ENCODE measurements around the gene KCNE2. TPM values are rescaled to one million over a fixed set of nuclear protein-coding genes. Genes with fewer than 3 reads are reported as not detected.

The KCNE2 gene, protein sequence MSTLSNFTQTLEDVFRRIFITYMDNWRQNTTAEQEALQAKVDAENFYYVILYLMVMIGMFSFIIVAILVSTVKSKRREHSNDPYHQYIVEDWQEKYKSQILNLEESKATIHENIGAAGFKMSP
- polyA plus RNA-seq: 0.37 TPM
- long read RNA-seq, donor 1: 0 reads
- long read RNA-seq, donor 2: 0 reads
- long read RNA-seq, donor 3: 0 reads
- long read RNA-seq, donor 4: 0 reads
- long read RNA-seq, donor 5: 0 reads
- long read RNA-seq, donor 6: 0 reads
- long read RNA-seq, donor 7: 0 reads
- long read RNA-seq, donor 8: 0 reads
- long read RNA-seq, donor 9: 0 reads
- long read RNA-seq, donor 10: 0 reads
- long read RNA-seq, donor 11: 0 reads

DNA sequence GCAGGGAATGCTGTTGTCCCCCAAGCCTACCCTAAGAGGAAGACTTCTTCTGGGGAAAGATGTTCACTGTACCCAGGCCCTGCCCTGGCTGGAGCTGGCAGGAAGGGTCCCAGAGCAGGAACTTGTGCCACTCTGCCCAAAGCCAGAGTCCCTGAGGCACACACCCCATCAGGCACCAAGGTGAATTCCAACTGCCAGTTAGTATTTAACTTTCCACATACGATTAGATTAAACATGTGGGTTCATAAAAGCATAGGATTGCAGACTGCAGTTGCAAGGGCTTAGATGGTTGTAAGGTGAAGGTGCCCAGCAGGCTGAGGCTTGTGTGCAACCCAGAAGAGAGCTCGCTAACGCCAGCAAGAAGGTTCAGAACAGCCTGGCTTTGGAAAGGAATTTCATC lies at the start of gene KCNE2:
KCNE2 (plus strand) TSS at position 274 of the 400 bp plus-strand sequence. CDS start 6,473 bp downstream, outside the sequence.
- DNase-seq: no peak
- Histone ChIP-seq H3K36me3 (ENCODE audit: control insufficient read depth, insufficient read depth, low read length) (no peaks in the 10 kb centered on the region), H3K4me3 (ENCODE audit: low read length) (no peak within 1 kb of the TSS), H3K9me3 (ENCODE audit: control insufficient read depth, low read depth, low read length) (no peaks in the 10 kb centered on the region), H3K4me1 (ENCODE audit: control insufficient read depth, insufficient read depth, low read length) (no peaks in the 10 kb centered on the region), H3K27me3 (ENCODE audit: control insufficient read depth, insufficient read depth, low read length) (peaks cover 4% of the 10 kb centered on the region), H3K27ac (ENCODE audit: low read length) (no peak within 1 kb of the TSS)
- 60% methylated on average over 1 of the region's 3 CpGs for WGBS (ENCODE audit: insufficient coverage, low lambda C conversion rate)

DNA sequence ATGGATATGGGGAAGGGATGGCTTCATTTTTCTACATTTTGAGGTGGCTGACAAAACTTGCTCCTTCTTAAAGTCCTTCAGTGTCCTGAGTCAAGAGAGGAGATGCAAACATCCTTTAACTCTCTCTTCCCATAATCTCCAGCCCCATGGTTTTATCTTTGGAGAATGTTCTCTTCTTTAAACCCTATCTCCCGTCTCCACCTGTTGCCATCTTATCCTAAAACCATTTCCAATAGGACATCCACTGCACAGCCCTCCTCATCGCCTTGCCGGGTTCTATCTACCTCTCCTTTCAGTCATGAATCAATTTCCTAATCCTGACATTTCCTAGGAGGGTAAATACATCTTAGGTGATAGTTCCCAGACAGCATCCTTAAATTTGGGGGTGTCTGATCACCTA lies 44.2 kb upstream of the KCNE2 start:
- no peak overlapping the region for H3K4me3 ChIP-seq (ENCODE audit: low read length)
- H3K4me1 ChIP-seq (ENCODE audit: control insufficient read depth, insufficient read depth, low read length): no peaks in the 10 kb centered on the region
- DNase-seq: no peak
- no peak overlapping the region for H3K27ac ChIP-seq (ENCODE audit: low read length)
- H3K36me3 ChIP-seq (ENCODE audit: control insufficient read depth, insufficient read depth, low read length): no peaks in the 10 kb centered on the region
- peaks cover 5% of the 10 kb centered on the region for H3K27me3 ChIP-seq (ENCODE audit: control insufficient read depth, insufficient read depth, low read length)
- no peaks in the 10 kb centered on the region for H3K9me3 ChIP-seq (ENCODE audit: control insufficient read depth, low read depth, low read length)
- WGBS (ENCODE audit: insufficient coverage, low lambda C conversion rate): no CpG with 5 or more reads among the region's 3 CpGs

DNA sequence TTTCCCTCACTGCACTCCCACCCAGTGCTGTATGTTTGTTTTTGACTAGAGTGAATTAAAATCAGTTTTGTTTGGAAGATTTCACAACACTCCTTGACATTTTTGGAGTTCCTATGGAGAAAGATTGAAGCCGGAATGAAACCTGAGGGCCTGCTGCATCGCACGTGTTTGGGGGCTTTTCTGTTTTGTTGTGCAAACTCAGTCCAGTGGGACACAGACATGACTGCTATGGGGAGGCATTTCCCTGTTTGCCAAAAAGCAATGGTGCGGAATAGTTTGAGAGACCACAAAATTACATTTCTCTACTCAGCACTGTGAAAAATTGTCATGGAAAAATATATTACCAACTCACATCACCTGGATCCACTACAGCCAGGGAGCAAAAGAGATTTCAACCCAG lies 43.8 kb upstream of the KCNE2 start:
- no peaks in the 10 kb centered on the region for H3K9me3 ChIP-seq (ENCODE audit: control insufficient read depth, low read depth, low read length)
- no peaks in the 10 kb centered on the region for H3K36me3 ChIP-seq (ENCODE audit: control insufficient read depth, insufficient read depth, low read length)
- no peak for DNase-seq
- H3K4me1 ChIP-seq (ENCODE audit: control insufficient read depth, insufficient read depth, low read length): no peaks in the 10 kb centered on the region
- H3K4me3 ChIP-seq (ENCODE audit: low read length): no peak overlapping the region
- WGBS (ENCODE audit: insufficient coverage, low lambda C conversion rate): no CpG with 5 or more reads among the region's 4 CpGs
- no peak overlapping the region for H3K27ac ChIP-seq (ENCODE audit: low read length)
- H3K27me3 ChIP-seq (ENCODE audit: control insufficient read depth, insufficient read depth, low read length): peaks cover 5% of the 10 kb centered on the region

DNA sequence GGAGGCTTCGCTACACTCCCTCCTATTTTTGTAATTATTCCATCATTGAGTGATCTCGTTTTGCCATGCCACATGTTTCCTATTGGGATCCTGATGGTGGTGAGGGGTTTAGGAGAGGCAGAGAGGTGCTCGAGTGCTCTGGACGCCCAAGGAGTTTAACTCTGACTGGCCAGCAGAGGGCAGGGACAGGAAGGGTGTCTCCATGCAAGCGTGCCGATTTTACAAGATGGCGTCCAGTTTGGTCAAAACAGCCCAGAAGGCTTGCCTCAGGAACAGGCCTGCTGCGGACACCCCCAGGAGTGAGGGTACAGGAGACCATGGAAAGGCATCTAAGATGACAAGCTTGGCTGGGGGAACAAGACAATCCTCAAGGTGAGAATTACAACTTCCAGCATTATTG lies 33.8 kb upstream of the KCNE2 start:
- WGBS (ENCODE audit: insufficient coverage, low lambda C conversion rate): no CpG with 5 or more reads among the region's 8 CpGs
- no peaks in the 10 kb centered on the region for H3K36me3 ChIP-seq (ENCODE audit: control insufficient read depth, insufficient read depth, low read length)
- no peak overlapping the region for H3K4me3 ChIP-seq (ENCODE audit: low read length)

DNA sequence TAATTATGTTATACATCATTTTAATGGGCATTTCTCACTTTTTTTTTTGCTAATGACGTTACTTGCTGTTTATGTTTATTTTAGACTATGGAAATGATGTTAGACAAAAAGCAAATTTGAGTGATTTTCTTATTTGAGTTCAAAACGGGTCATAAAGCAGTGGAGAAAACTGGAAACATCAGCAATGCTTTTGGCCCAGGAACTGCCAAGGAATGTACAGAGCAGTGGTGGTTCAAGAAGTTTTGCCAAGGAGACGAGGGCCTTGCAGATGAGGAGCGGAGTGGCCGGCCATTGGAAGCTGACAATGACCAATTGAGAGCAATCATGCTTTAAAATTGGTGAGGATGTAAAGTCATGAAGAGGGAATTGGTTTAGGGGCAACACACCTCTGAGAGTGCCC lies 32.1 kb upstream of the KCNE2 start:
- H3K27ac ChIP-seq (ENCODE audit: low read length): no peak overlapping the region
- DNase-seq: no peak
- 100% methylated on average over 1 of the region's 5 CpGs for WGBS (ENCODE audit: insufficient coverage, low lambda C conversion rate)
- no peaks in the 10 kb centered on the region for H3K9me3 ChIP-seq (ENCODE audit: control insufficient read depth, low read depth, low read length)
- H3K4me1 ChIP-seq (ENCODE audit: control insufficient read depth, insufficient read depth, low read length): peaks cover 5% of the 10 kb centered on the region
- no peaks in the 10 kb centered on the region for H3K27me3 ChIP-seq (ENCODE audit: control insufficient read depth, insufficient read depth, low read length)
- no peak overlapping the region for H3K4me3 ChIP-seq (ENCODE audit: low read length)
- no peaks in the 10 kb centered on the region for H3K36me3 ChIP-seq (ENCODE audit: control insufficient read depth, insufficient read depth, low read length)

More for the DNA sequence above, 33.8 kb upstream of the KCNE2 start:
- H3K27me3 ChIP-seq (ENCODE audit: control insufficient read depth, insufficient read depth, low read length): no peaks in the 10 kb centered on the region
- no peak for DNase-seq
- no peaks in the 10 kb centered on the region for H3K4me1 ChIP-seq (ENCODE audit: control insufficient read depth, insufficient read depth, low read length)
- H3K27ac ChIP-seq (ENCODE audit: low read length): no peak overlapping the region
- H3K9me3 ChIP-seq (ENCODE audit: control insufficient read depth, low read depth, low read length): no peaks in the 10 kb centered on the region

DNA sequence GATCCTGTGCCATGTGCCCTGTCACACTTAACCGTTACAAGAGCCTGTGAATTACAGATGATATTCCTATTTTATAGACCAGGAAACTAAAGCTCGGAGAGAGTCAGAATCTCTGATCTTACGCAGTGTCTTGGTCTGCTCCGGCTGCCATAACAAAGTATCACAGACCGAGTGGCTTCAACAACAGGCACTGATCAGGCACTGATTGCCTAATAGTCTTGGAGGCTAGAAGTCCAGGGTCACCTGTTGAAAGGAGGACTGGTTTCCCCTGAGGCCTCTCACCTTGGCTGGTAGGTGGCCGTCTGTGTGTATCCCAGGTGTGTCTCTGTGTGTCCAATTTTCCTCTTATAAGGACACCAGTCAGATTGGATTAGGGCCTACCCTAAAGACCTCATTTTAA lies 31.5 kb upstream of the KCNE2 start:
- H3K27ac ChIP-seq (ENCODE audit: low read length): no peak overlapping the region
- no peaks in the 10 kb centered on the region for H3K27me3 ChIP-seq (ENCODE audit: control insufficient read depth, insufficient read depth, low read length)
- no CpG with 5 or more reads among the region's 6 CpGs for whole genome bisulfite sequencing (ENCODE audit: insufficient coverage, low lambda C conversion rate)
- H3K4me3 ChIP-seq (ENCODE audit: low read length): no peak overlapping the region
- no peaks in the 10 kb centered on the region for H3K9me3 ChIP-seq (ENCODE audit: control insufficient read depth, low read depth, low read length)
- H3K4me1 ChIP-seq (ENCODE audit: control insufficient read depth, insufficient read depth, low read length): peaks cover 11% of the 10 kb centered on the region
- H3K36me3 ChIP-seq (ENCODE audit: control insufficient read depth, insufficient read depth, low read length): no peaks in the 10 kb centered on the region
- DNase-seq: peak in 1 of 2 donors; percentile 51

DNA sequence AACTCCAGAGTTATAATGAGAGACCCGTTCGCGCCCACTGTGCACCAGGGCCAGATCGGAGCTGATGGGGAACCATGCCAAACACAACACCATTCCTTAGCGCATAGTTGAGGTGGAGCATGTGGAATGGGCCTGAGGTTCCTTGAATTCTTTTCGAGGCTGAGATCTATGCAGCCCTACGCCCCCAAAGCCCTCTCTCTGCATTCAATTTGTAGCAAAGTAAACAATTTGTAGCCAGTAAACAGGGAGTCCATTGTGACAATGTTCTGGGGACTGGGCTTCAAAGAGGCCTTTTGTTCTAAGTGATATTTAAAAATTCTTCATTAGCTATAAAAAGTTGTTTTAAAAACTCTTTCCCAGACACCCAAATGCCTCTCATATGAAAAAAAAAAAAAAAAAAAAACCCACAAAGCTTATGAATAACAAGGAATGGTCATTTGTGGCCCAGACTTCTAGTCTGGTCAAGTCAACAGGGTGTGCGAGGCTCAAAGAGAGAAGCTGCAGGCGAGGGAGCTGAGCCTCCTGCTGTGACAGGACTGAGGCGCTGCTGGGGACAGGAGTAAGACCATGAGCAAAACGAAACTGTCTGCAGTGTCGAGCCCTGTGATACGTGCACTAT lies 30.6 kb upstream of the KCNE2 start:
- Histone ChIP-seq H3K4me1 (ENCODE audit: control insufficient read depth, insufficient read depth, low read length) (peaks cover 11% of the 10 kb centered on the region), H3K27me3 (ENCODE audit: control insufficient read depth, insufficient read depth, low read length) (no peaks in the 10 kb centered on the region), H3K9me3 (ENCODE audit: control insufficient read depth, low read depth, low read length) (no peaks in the 10 kb centered on the region), H3K4me3 (ENCODE audit: low read length) (no peak overlapping the region), H3K36me3 (ENCODE audit: control insufficient read depth, insufficient read depth, low read length) (no peaks in the 10 kb centered on the region), H3K27ac (ENCODE audit: low read length) (no peak overlapping the region)
- DNase-seq: no peak
- WGBS (ENCODE audit: insufficient coverage, low lambda C conversion rate): no CpG with 5 or more reads among the region's 13 CpGs

DNA sequence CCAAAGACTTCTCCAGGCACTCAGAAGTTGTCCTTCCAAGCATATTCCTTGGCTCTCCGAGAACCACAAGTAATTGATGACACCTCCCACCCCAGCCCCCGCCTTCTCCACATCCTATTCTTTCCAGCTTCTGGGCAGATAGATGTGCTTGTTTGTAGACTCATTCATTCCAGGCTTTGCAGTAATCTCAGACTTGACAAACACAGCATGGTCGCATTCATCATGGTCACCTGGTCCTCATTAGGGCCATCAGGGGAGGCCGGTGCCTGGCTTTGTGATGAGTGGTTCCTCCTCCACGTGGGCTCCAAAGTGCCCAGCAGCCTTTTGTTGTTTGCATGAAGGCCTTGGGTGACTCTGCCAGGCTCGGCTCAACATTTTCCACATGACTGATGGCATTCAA lies 28.5 kb upstream of the KCNE2 start:
- Histone ChIP-seq H3K4me3 (ENCODE audit: low read length) (no peak overlapping the region), H3K27me3 (ENCODE audit: control insufficient read depth, insufficient read depth, low read length) (no peaks in the 10 kb centered on the region), H3K36me3 (ENCODE audit: control insufficient read depth, insufficient read depth, low read length) (no peaks in the 10 kb centered on the region), H3K27ac (ENCODE audit: low read length) (no peak overlapping the region), H3K4me1 (ENCODE audit: control insufficient read depth, insufficient read depth, low read length) (peaks cover 11% of the 10 kb centered on the region), H3K9me3 (ENCODE audit: control insufficient read depth, low read depth, low read length) (no peaks in the 10 kb centered on the region)
- WGBS (ENCODE audit: insufficient coverage, low lambda C conversion rate): no CpG with 5 or more reads among the region's 6 CpGs
- DNase-seq: no peak

DNA sequence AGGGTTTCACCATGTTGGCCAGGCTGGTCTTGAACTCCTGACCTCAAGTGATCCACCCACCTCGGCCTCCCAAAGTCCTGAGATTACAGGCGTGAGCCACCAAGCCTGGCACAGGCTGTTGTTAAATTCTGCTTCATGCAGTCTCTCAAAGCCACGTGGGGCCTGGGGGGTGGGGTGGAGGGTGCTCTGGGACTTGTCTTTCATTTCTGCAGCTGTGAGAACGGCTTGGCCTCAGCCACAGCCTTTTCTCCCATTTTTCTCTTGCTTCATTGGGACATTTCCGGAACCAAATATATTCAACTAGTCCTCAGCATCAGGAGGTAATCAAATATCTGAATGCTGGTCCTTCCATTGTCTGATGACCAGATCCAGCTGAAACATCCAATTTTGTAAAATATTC lies 27.6 kb upstream of the KCNE2 start:
- DNase-seq: no peak
- H3K4me1 ChIP-seq (ENCODE audit: control insufficient read depth, insufficient read depth, low read length): peaks cover 11% of the 10 kb centered on the region
- H3K36me3 ChIP-seq (ENCODE audit: control insufficient read depth, insufficient read depth, low read length): no peaks in the 10 kb centered on the region
- H3K4me3 ChIP-seq (ENCODE audit: low read length): no peak overlapping the region
- H3K27ac ChIP-seq (ENCODE audit: low read length): peak overlapping the region; percentile 41
- no CpG with 5 or more reads among the region's 5 CpGs for WGBS (ENCODE audit: insufficient coverage, low lambda C conversion rate)
- H3K27me3 ChIP-seq (ENCODE audit: control insufficient read depth, insufficient read depth, low read length): no peaks in the 10 kb centered on the region
- no peaks in the 10 kb centered on the region for H3K9me3 ChIP-seq (ENCODE audit: control insufficient read depth, low read depth, low read length)

DNA sequence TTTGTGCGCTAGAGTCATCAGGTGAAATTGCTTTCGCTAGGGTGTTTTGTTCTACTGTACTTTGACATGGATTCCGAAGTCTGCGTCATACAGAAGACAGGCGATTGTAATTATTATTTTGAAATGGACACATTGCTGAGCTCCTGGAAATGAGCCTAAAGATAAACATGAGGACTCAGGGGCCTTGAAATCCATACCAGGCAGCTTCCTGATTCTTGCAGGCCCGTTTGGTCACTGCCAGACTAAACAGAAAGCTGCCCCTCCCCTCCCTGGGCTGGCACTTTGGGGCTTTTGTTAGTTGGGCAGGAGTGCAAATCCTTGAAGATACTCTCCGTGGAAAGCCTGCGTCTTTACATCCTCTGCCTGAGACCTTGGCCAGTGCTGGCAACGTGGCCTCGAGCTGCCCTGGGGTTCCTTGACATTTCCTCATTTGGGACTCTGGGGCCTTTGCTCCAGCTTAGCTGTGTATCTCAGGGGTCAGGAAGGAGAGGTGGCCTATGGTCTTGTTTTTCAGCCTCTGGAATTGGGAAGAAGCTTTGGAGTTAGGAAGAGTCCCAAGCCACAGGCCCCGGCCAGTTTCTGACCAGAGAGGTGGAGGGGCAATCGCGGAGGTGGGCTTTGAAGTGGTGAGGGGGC lies 26.9 kb upstream of the KCNE2 start:
- H3K36me3 ChIP-seq (ENCODE audit: control insufficient read depth, insufficient read depth, low read length): no peaks in the 10 kb centered on the region
- peak overlapping the region; percentile 41 for H3K27ac ChIP-seq (ENCODE audit: low read length)
- no peak overlapping the region for H3K4me3 ChIP-seq (ENCODE audit: low read length)
- no CpG with 5 or more reads among the region's 13 CpGs for WGBS (ENCODE audit: insufficient coverage, low lambda C conversion rate)
- no peaks in the 10 kb centered on the region for H3K9me3 ChIP-seq (ENCODE audit: control insufficient read depth, low read depth, low read length)
- peak; percentile 67 to 87 for DNase-seq
- peaks cover 11% of the 10 kb centered on the region for H3K4me1 ChIP-seq (ENCODE audit: control insufficient read depth, insufficient read depth, low read length)
- no peaks in the 10 kb centered on the region for H3K27me3 ChIP-seq (ENCODE audit: control insufficient read depth, insufficient read depth, low read length)
